Fibroblast of skin of left quadriceps (primary cell): Measurements from ENCODE around the gene NYNRIN.
"Not testable (repeated sequence)": the region's sequence is repeated elsewhere in the genome, so short reads cannot be mapped to it uniquely, and the experiment has no call there.

Experiments
- DNase-seq, 2 experiments: peaks; one replicate each; pipeline ENCODE4 v3.0.0-alpha.2; 2013; ENCODE audit warnings: low read depth in 2 of 2

Gene NYNRIN

GRCh38 chr14:24369907-24370687 is 28.7 kb upstream of the NYNRIN start:
- no peak for DNase-seq

GRCh38 chr14:24370748-24371147 is 28.1 kb upstream of the NYNRIN start:
- no peak for DNase-seq

- DNase-seq = not testable (repeated sequence)
These were observed 27.2 kb upstream of the NYNRIN start for GRCh38 chr14:24371605-24372004.

GRCh38 chr14:24372701-24373416 is 25.9 kb upstream of the NYNRIN start:
- DNase-seq = no peak

GRCh38 chr14:24376448-24377070 is 22.2 kb upstream of the NYNRIN start:
- no peak for DNase-seq

GRCh38 chr14:24377126-24377525 is 21.7 kb upstream of the NYNRIN start:
- DNase-seq = no peak

GRCh38 chr14:24377657-24378056 is 21.1 kb upstream of the NYNRIN start:
- no peak for DNase-seq

GRCh38 chr14:24378327-24378726 is 20.5 kb upstream of the NYNRIN start:
- DNase-seq = no peak

- no peak for DNase-seq
These were observed 19.6 kb upstream of the NYNRIN start for GRCh38 chr14:24378981-24379906.

GRCh38 chr14:24379907-24380730 is 18.7 kb upstream of the NYNRIN start:
- DNase-seq = no peak

- DNase-seq = no peak
These were observed 17.3 kb upstream of the NYNRIN start for GRCh38 chr14:24381363-24382063.

GRCh38 chr14:24382064-24382371 is 16.8 kb upstream of the NYNRIN start:
- no peak for DNase-seq

- DNase-seq = no peak
These were observed 14.6 kb upstream of the NYNRIN start for GRCh38 chr14:24384169-24384568.

- no peak for DNase-seq
These were observed 13.3 kb upstream of the NYNRIN start for GRCh38 chr14:24385524-24385923.

GRCh38 chr14:24387009-24387345 is 11.8 kb upstream of the NYNRIN start:
- DNase-seq = no peak

GRCh38 chr14:24387579-24387978 is 11.2 kb upstream of the NYNRIN start:
- DNase-seq = not testable (repeated sequence)

GRCh38 chr14:24388474-24389179 is 10.2 kb upstream of the NYNRIN start:
- DNase-seq = no peak

- DNase-seq = no peak
These were observed 9.5 kb upstream of the NYNRIN start for GRCh38 chr14:24389226-24389848.

- no peak for DNase-seq
These were observed 7.9 kb upstream of the NYNRIN start for GRCh38 chr14:24390701-24391468.
